Vagina (tissue), 2 donors: ENCODE results near the gene TNS4. TPM values are rescaled to one million over a fixed set of nuclear protein-coding genes. Genes with fewer than 3 reads are reported as not detected.

Experiments used
- DNase-seq, 2 donors: peaks; one replicate each; pipeline ENCODE4 v3.0.0-alpha.2; 2017; ENCODE audit errors: extremely low spot score in 2 of 2
- H3K27ac ChIP-seq: fragments of 200-600 bp; sonication (generic); one replicate; pipeline ENCODE4 v1.5.1; 2019
- H3K27me3 ChIP-seq: fragments of 200-600 bp; sonication (generic); one replicate; pipeline ENCODE4 v1.5.1; 2019
- H3K36me3 ChIP-seq, 2 donors: fragments of 200-600 bp; sonication (generic); one replicate each; pipeline ENCODE4 v1.5.1; 2017 to 2019
- H3K4me1 ChIP-seq: fragments of 200-600 bp; sonication (generic); one replicate; pipeline ENCODE4 v1.5.1; 2019
- H3K4me3 ChIP-seq, 2 donors: fragments of 200-600 bp; sonication (generic); 1 replicate in 1 of 2; 2 replicates in 1 of 2; pipeline ENCODE4 v1.5.1; 2016 to 2019
- H3K9me3 ChIP-seq: fragments of 200-600 bp; sonication (generic); one replicate; pipeline ENCODE4 v1.5.1; 2019
- CTCF ChIP-seq, 3 experiments: fragments of 450-650 bp in 2 of 3; fragments of 200-600 bp in 1 of 3; sonication (generic) in 1 of 3; IDR thresholded peaks; one replicate each; pipeline ENCODE4 v1.5.1; 2017 to 2019; ENCODE audit warnings: antibody characterized with exemption in 3 of 3, mild to moderate bottlenecking in 2 of 3, moderate library complexity in 2 of 3
- POLR2A ChIP-seq, 2 donors: fragments of 450-650 bp; IDR thresholded peaks; one replicate each; pipeline ENCODE4 v1.6.1; 2017; ENCODE audit warnings: antibody characterized with exemption in 2 of 2, mild to moderate bottlenecking in 2 of 2, moderate library complexity in 2 of 2
- POLR2AphosphoS5 ChIP-seq, 2 donors: sonication (generic); formaldehyde crosslinking; IDR thresholded peaks; one replicate each; pipeline ENCODE4 v1.9.0; 2017; ENCODE audit warnings: antibody characterized with exemption in 2 of 2, mild to moderate bottlenecking in 2 of 2, low read depth in 1 of 2; ENCODE audit not compliant: insufficient read depth in 1 of 2
- intact Hi-C: fragments of 100-400 bp; cut with DNase I; formaldehyde crosslinking; loops from one replicate; pipeline ENCODE4 v1.15.1; 2023
- total RNA-seq: library from RNA; depleted of rRNA; stranded (reverse); fragments of >200 nt; gene quantifications from one replicate; pipeline ENCODE4 v1.2.3, GENCODE V29; 2016

The TNS4 gene
- total RNA-seq, 1 donor from 2014 or later = 296 TPM

GRCh38 chr17:40456396-40456951 lies 44.9 kb downstream of the TNS4 start:
- Histone ChIP-seq H3K36me3 (peaks cover 14 to 48% of the 10 kb centered on the region in 2 donors), H3K27me3 (no peaks in the 10 kb centered on the region), H3K4me1 (peaks cover 81% of the 10 kb centered on the region), H3K27ac (peak overlapping the region; percentile 80), H3K4me3 (no peak overlapping the region), H3K9me3 (no peaks in the 10 kb centered on the region)
- intact Hi-C loops = no loop called here
- DNase-seq = no peak
- TF ChIP-seq POLR2A (IDR thresholded peaks at IDR 0.05) (no peak), CTCF (IDR thresholded peaks at IDR 0.05) (no peak), POLR2AphosphoS5 (IDR thresholded peaks at IDR 0.05; ENCODE audit: insufficient read depth in 1 of 2, low read depth in 1 of 2) (peak in 1 of 2 donors; percentile 76)

DNA sequence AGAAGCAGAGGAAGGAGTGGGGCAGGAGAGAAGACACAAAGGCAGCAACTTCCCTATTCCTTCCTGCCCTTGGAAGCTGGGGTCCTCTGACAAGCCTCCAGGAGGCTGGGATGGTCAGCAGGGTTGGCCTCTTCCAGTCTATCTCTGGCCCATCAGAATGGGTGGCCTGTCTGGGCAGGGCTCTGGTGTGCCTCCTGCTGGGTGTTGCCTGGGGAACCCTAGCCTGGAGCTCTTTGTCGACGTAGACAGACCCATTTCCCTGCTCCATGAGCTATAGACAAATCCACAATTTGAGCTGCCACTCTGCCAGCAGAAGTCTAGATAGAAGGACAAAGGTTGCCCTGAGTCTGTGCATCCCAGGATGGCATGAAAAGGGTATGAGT lies 46.8 kb downstream of the TNS4 start:
- intact Hi-C loops = no loop called here
- no peak for DNase-seq
- Histone ChIP-seq H3K4me3 (no peak overlapping the region), H3K36me3 (peaks cover 14 to 48% of the 10 kb centered on the region in 2 donors), H3K4me1 (peaks cover 81% of the 10 kb centered on the region), H3K27ac (peak overlapping the region; percentile 87), H3K9me3 (no peaks in the 10 kb centered on the region), H3K27me3 (no peaks in the 10 kb centered on the region)
- TF ChIP-seq CTCF (IDR thresholded peaks at IDR 0.05) (no peak), POLR2AphosphoS5 (IDR thresholded peaks at IDR 0.05; ENCODE audit: insufficient read depth in 1 of 2, low read depth in 1 of 2) (peak in 1 of 2 donors; percentile 28)

DNA sequence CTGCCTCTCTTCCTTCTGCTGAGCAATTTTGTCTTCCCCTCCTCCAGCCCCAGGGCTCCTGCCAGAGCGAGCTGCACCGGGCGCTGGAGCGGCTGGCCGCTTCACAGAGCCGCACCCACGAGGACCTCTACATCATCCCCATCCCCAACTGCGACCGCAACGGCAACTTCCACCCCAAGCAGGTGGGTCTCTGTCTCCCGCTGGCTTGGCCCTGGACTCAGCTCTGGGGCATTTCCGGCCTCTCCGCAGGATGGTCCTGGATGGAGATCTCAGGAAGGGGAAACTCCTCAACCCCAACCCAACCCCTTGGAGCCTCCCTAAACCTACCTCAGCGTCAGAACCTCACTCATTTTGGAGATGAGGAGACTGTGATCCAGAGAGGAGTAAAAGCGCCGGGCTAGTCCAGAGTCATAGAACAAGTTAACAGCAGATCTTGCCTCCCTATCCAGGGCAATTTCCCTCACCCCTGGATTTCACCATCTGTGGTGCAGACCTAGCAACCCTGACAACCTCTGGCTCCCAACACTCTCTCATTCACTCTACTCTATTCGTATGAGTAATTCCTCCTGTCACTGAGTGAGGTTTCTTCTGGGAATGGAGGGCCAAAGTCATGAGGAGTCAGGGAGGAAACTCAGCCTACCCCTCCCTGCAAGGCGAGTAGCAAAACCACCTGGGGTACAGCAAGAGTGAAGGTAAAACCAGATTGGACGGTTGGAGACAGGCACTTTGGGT lies 47.4 kb downstream of the TNS4 start:
- H3K36me3 ChIP-seq = peaks cover 14 to 48% of the 10 kb centered on the region in 2 donors
- TF ChIP-seq POLR2A (IDR thresholded peaks at IDR 0.05) = no peak
- no peak for TF ChIP-seq CTCF (IDR thresholded peaks at IDR 0.05)
- TF ChIP-seq POLR2AphosphoS5 (IDR thresholded peaks at IDR 0.05; ENCODE audit: insufficient read depth in 1 of 2, low read depth in 1 of 2) = no peak
- no peak for DNase-seq
- peak overlapping the region; percentile 87 for H3K27ac ChIP-seq
- peaks cover 82% of the 10 kb centered on the region for H3K4me1 ChIP-seq
- H3K27me3 ChIP-seq = no peaks in the 10 kb centered on the region
- no peaks in the 10 kb centered on the region for H3K9me3 ChIP-seq
- H3K4me3 ChIP-seq = no peak overlapping the region
- intact Hi-C loops = no loop called here

GRCh38 chr17:40452921-40453378 lies 48.5 kb downstream of the TNS4 start:
- Histone ChIP-seq H3K9me3 (no peaks in the 10 kb centered on the region), H3K4me1 (peaks cover 83% of the 10 kb centered on the region), H3K27ac (peak overlapping the region; percentile 87), H3K27me3 (no peaks in the 10 kb centered on the region), H3K36me3 (peaks cover 14 to 48% of the 10 kb centered on the region in 2 donors), H3K4me3 (no peak overlapping the region)
- DNase-seq = no peak
- TF ChIP-seq POLR2A (IDR thresholded peaks at IDR 0.05) (no peak), POLR2AphosphoS5 (IDR thresholded peaks at IDR 0.05; ENCODE audit: insufficient read depth in 1 of 2, low read depth in 1 of 2) (no peak), CTCF (IDR thresholded peaks at IDR 0.05) (no peak)
- intact Hi-C loops = no loop called here

GRCh38 chr17:40452216-40452787 lies 49.1 kb downstream of the TNS4 start:
- TF ChIP-seq POLR2AphosphoS5 (IDR thresholded peaks at IDR 0.05; ENCODE audit: insufficient read depth in 1 of 2, low read depth in 1 of 2) (peak in 1 of 2 donors; percentile 66), CTCF (IDR thresholded peaks at IDR 0.05) (no peak), POLR2A (IDR thresholded peaks at IDR 0.05) (no peak)
- Histone ChIP-seq H3K27me3 (no peaks in the 10 kb centered on the region), H3K4me1 (peaks cover 83% of the 10 kb centered on the region), H3K36me3 (peaks cover 14 to 44% of the 10 kb centered on the region in 2 donors), H3K9me3 (no peaks in the 10 kb centered on the region), H3K27ac (peak overlapping the region; percentile 87), H3K4me3 (no peak overlapping the region)
- DNase-seq = no peak
- intact Hi-C loops = no loop called here
